PC-3 (cell line): ENCODE measurements around the gene DIS3L.
"Not testable (repeated sequence)": the region's sequence is repeated elsewhere in the genome, so short reads cannot be mapped to it uniquely, and the experiment has no call there.

Experiments used
- EZH2 ChIP-seq: fragments of 300-600 bp; sonication (generic); IDR thresholded peaks from one replicate; pipeline ENCODE4 v1.6.1; 2017; ENCODE audit warnings: antibody characterized with exemption, mild to moderate bottlenecking, low read length; ENCODE audit not compliant: unreplicated experiment
- EZH2phosphoT487 ChIP-seq: fragments of 300-600 bp; sonication (generic); IDR thresholded peaks from 2 replicates; pipeline ENCODE4 v1.6.1; 2018; ENCODE audit warnings: mild to moderate bottlenecking, antibody characterized with exemption, low read length, borderline replicate concordance
- TF ChIP-seq, protein P1 (sequence below): fragments of 300-600 bp; sonication (generic); conservative IDR thresholded peaks from 2 replicates; pipeline ENCODE4 v1.5.1; 2017; ENCODE audit warnings: antibody characterized with exemption, low read depth, mild to moderate bottlenecking, low read length

DNA sequence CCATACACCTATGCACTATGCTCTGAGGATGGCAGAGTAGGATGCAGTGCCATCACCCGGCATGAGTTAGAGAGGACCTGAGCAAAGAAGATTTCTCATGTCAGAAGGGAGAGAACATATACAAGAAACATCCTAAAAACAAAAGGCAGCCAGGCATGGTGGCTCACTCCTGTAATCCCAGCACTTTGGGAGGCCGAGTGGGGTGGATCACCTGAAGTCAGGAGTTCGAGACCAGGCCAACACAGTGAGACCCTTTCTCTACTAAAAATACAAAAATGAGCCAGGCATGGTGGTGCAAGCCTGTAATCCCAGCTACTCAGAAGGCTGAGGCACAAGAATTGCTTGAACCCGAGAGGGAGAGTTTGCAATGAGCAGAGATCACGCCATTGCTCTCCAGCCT is 47.5 kb upstream of the DIS3L start:
- TF ChIP-seq, protein P1, sequence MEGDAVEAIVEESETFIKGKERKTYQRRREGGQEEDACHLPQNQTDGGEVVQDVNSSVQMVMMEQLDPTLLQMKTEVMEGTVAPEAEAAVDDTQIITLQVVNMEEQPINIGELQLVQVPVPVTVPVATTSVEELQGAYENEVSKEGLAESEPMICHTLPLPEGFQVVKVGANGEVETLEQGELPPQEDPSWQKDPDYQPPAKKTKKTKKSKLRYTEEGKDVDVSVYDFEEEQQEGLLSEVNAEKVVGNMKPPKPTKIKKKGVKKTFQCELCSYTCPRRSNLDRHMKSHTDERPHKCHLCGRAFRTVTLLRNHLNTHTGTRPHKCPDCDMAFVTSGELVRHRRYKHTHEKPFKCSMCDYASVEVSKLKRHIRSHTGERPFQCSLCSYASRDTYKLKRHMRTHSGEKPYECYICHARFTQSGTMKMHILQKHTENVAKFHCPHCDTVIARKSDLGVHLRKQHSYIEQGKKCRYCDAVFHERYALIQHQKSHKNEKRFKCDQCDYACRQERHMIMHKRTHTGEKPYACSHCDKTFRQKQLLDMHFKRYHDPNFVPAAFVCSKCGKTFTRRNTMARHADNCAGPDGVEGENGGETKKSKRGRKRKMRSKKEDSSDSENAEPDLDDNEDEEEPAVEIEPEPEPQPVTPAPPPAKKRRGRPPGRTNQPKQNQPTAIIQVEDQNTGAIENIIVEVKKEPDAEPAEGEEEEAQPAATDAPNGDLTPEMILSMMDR = not testable (repeated sequence)
- TF ChIP-seq EZH2, EZH2phosphoT487: not testable (repeated sequence)
